Peyer's patch (tissue), 4 donors: ENCODE measurements around the gene PSMA2.

ENCODE experiments used
- POLR2A ChIP-seq, 2 donors: fragments of 450-650 bp; IDR thresholded peaks; one replicate each; pipeline ENCODE4 v1.5.1; 2017; ENCODE audit warnings: antibody characterized with exemption in 2 of 2, mild to moderate bottlenecking in 2 of 2, moderate library complexity in 2 of 2
- TF ChIP-seq, protein P1 (sequence below), 6 experiments: fragments of 450-650 bp in 4 of 6; fragments of 200-600 bp in 2 of 6; sonication (generic) in 1 of 6; IDR thresholded peaks; one replicate each; pipeline ENCODE4 v1.5.1; 2017 to 2019; ENCODE audit warnings: antibody characterized with exemption in 6 of 6, mild to moderate bottlenecking in 3 of 6, moderate library complexity in 1 of 6

- no peak for TF ChIP-seq POLR2A (IDR thresholded peaks at IDR 0.05)
- TF ChIP-seq, protein P1, sequence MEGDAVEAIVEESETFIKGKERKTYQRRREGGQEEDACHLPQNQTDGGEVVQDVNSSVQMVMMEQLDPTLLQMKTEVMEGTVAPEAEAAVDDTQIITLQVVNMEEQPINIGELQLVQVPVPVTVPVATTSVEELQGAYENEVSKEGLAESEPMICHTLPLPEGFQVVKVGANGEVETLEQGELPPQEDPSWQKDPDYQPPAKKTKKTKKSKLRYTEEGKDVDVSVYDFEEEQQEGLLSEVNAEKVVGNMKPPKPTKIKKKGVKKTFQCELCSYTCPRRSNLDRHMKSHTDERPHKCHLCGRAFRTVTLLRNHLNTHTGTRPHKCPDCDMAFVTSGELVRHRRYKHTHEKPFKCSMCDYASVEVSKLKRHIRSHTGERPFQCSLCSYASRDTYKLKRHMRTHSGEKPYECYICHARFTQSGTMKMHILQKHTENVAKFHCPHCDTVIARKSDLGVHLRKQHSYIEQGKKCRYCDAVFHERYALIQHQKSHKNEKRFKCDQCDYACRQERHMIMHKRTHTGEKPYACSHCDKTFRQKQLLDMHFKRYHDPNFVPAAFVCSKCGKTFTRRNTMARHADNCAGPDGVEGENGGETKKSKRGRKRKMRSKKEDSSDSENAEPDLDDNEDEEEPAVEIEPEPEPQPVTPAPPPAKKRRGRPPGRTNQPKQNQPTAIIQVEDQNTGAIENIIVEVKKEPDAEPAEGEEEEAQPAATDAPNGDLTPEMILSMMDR (IDR thresholded peaks at IDR 0.05) = no peak
These were observed 15.5 kb upstream of the PSMA2 start for GRCh38 chr7:42947521-42947920.
